ENCODE measurements around the gene MLN.

DNA sequence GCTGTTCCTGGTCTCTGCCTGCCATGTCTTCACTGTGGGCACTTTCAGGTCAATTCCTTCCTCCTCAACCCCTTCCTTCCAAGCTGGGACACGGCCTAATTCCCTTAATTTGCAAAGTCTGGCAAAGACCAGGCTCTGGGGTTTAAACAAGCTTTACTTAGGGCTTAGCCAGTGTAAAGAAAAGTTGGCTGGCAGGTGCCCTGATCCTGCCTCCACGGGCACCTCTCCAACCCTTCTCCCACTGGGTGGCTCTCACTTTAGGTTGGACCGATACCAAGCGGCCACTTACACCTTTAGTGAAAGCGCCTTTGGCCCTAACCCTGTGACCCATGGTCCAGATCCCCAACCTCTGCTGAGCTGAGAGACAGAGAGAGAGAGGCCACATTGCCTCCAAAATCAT lies 13.7 kb upstream of the MLN start:
- TF ChIP-seq, protein P1, sequence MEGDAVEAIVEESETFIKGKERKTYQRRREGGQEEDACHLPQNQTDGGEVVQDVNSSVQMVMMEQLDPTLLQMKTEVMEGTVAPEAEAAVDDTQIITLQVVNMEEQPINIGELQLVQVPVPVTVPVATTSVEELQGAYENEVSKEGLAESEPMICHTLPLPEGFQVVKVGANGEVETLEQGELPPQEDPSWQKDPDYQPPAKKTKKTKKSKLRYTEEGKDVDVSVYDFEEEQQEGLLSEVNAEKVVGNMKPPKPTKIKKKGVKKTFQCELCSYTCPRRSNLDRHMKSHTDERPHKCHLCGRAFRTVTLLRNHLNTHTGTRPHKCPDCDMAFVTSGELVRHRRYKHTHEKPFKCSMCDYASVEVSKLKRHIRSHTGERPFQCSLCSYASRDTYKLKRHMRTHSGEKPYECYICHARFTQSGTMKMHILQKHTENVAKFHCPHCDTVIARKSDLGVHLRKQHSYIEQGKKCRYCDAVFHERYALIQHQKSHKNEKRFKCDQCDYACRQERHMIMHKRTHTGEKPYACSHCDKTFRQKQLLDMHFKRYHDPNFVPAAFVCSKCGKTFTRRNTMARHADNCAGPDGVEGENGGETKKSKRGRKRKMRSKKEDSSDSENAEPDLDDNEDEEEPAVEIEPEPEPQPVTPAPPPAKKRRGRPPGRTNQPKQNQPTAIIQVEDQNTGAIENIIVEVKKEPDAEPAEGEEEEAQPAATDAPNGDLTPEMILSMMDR (IDR thresholded peaks at IDR 0.05) = no peak
- TF ChIP-seq POLR2A (IDR thresholded peaks at IDR 0.05) = no peak
- no peak for TF ChIP-seq POLR2AphosphoS5 (IDR thresholded peaks at IDR 0.05)
